Liver (tissue), 9 donors: ENCODE measurements around the gene MAPT. TPM values are rescaled to one million over a fixed set of nuclear protein-coding genes. Genes with fewer than 3 reads are reported as not detected.

ENCODE experiments used
- DNase-seq: peaks from one replicate; pipeline ENCODE4 v3.0.0-alpha.2; 2017; ENCODE audit warnings: low spot score
- H3K27ac ChIP-seq, 2 donors: one replicate each; pipeline ENCODE4 v1.7.0; 2013; ENCODE audit warnings: inconsistent platforms in 2 of 2, low read length in 2 of 2, control low read depth in 1 of 2, low read depth in 1 of 2, mild to moderate bottlenecking in 1 of 2
- H3K27me3 ChIP-seq, 4 donors: one replicate each; pipeline versions ENCODE4 v1.6.1 to v1.7.0; 2013; ENCODE audit warnings: low read length in 3 of 4, inconsistent platforms in 1 of 4, mild to moderate bottlenecking in 1 of 4, moderate library complexity in 1 of 4; ENCODE audit not compliant: control insufficient read depth in 4 of 4, insufficient read depth in 4 of 4
- H3K36me3 ChIP-seq, 4 donors: one replicate each; pipeline versions ENCODE4 v1.6.1 to v1.7.0; 2013; ENCODE audit warnings: low read length in 3 of 4, mild to moderate bottlenecking in 3 of 4, low read depth in 1 of 4, moderate library complexity in 1 of 4; ENCODE audit not compliant: control insufficient read depth in 4 of 4, insufficient read depth in 3 of 4
- H3K4me1 ChIP-seq, 4 donors: one replicate each; pipeline versions ENCODE4 v1.6.1 to v1.7.0; 2013; ENCODE audit warnings: low read length in 3 of 4, mild to moderate bottlenecking in 3 of 4, moderate library complexity in 1 of 4; ENCODE audit not compliant: control insufficient read depth in 4 of 4, insufficient read depth in 4 of 4
- H3K4me3 ChIP-seq, 3 donors: one replicate each; pipeline versions ENCODE4 v1.6.1 to v1.7.0; 2013; ENCODE audit warnings: low read length in 3 of 3, control low read depth in 1 of 3, low read depth in 1 of 3, mild to moderate bottlenecking in 1 of 3
- H3K9ac ChIP-seq, 2 donors: one replicate each; pipeline ENCODE4 v1.7.0; 2013; ENCODE audit warnings: low read length in 2 of 2, mild to moderate bottlenecking in 2 of 2, moderate library complexity in 2 of 2, control low read depth in 1 of 2, low read depth in 1 of 2
- H3K9me3 ChIP-seq, 4 donors: one replicate each; pipeline versions ENCODE4 v1.6.1 to v1.7.0; 2013; ENCODE audit warnings: low read length in 3 of 4; ENCODE audit not compliant: control insufficient read depth in 4 of 4
- EGR1 ChIP-seq, 2 donors: IDR thresholded peaks; 2 replicates each; pipeline ENCODE4 v1.6.1; 2016 to 2018; ENCODE audit warnings: antibody characterized with exemption in 2 of 2, low read depth in 2 of 2
- FOXA1 ChIP-seq: IDR thresholded peaks from 2 replicates; pipeline ENCODE4 v1.6.1; 2016; ENCODE audit warnings: antibody characterized with exemption
- FOXA2 ChIP-seq: IDR thresholded peaks from 2 replicates; pipeline ENCODE4 v1.6.1; 2016; ENCODE audit warnings: antibody characterized with exemption
- GABPA ChIP-seq, 2 donors: IDR thresholded peaks in 1 of 2; conservative IDR thresholded peaks in 1 of 2; 2 replicates each; pipeline ENCODE4 v1.6.1; 2016; ENCODE audit warnings: antibody characterized with exemption in 2 of 2, mild to moderate bottlenecking in 1 of 2, moderate library complexity in 1 of 2
- HNF4A ChIP-seq, 2 donors: conservative IDR thresholded peaks; 2 replicates each; pipeline ENCODE4 v1.6.1; 2016; ENCODE audit warnings: antibody characterized with exemption in 2 of 2, mild to moderate bottlenecking in 2 of 2
- HNF4G ChIP-seq: IDR thresholded peaks from 2 replicates; pipeline ENCODE4 v1.6.1; 2016; ENCODE audit warnings: antibody characterized with exemption
- JUND ChIP-seq, 2 donors: IDR thresholded peaks; 2 replicates each; pipeline ENCODE4 v1.6.1; 2016; ENCODE audit warnings: antibody characterized with exemption in 2 of 2
- NR2F2 ChIP-seq: IDR thresholded peaks from 2 replicates; pipeline ENCODE4 v1.6.1; 2016; ENCODE audit warnings: antibody characterized with exemption
- RAD21 ChIP-seq, 2 donors: IDR thresholded peaks; 2 replicates each; pipeline ENCODE4 v1.6.1; 2016; ENCODE audit warnings: antibody characterized with exemption in 2 of 2, mild to moderate bottlenecking in 2 of 2
- RXRA ChIP-seq, 2 donors: IDR thresholded peaks; 2 replicates each; pipeline ENCODE4 v1.6.1; 2017 to 2018; ENCODE audit warnings: antibody characterized with exemption in 2 of 2, mild to moderate bottlenecking in 1 of 2
- SP1 ChIP-seq: IDR thresholded peaks from 2 replicates; pipeline ENCODE4 v1.6.1; 2018; ENCODE audit warnings: antibody characterized with exemption, mild to moderate bottlenecking
- TAF1 ChIP-seq: conservative IDR thresholded peaks from 2 replicates; pipeline ENCODE4 v1.6.1; 2016; ENCODE audit warnings: antibody characterized with exemption, mild to moderate bottlenecking
- YY1 ChIP-seq: IDR thresholded peaks from 2 replicates; pipeline ENCODE4 v1.6.1; 2016; ENCODE audit warnings: antibody characterized with exemption, mild to moderate bottlenecking
- WGBS: extraction: QIAGEN DNeasy Blood & Tissue Kit; methylation state at CpG from one replicate; pipeline ENCODE4 v1.1.7; 2013; 5-methylcytosine and 5-hydroxymethylcytosine counted together
- polyA plus RNA-seq, 2 donors: library from polyadenylated mRNA; stranded (reverse) in 1 of 2; unstranded in 1 of 2; fragments of 200-250 nt in 1 of 2; fragments of >200 nt in 1 of 2; fragmentation: Nextera tagmentation in 1 of 2; extraction: Ambion mirVana in 1 of 2; gene quantifications; one replicate each; pipeline versions ENCODE4 v1.2.1 to v1.2.3, GENCODE V29; 2013 to 2015
- total RNA-seq, 2 donors: library from RNA; depleted of rRNA; stranded (reverse); fragments of >200 nt; gene quantifications; one replicate each; pipeline ENCODE4 v1.2.3, GENCODE V29; 2014
- TF ChIP-seq, protein P1 (sequence below): IDR thresholded peaks from 2 replicates; pipeline ENCODE4 v1.6.1; 2016; ENCODE audit warnings: antibody characterized with exemption
- TF ChIP-seq, protein P2 (sequence below): IDR thresholded peaks from 2 replicates; pipeline ENCODE4 v1.6.1; 2016; ENCODE audit warnings: antibody characterized with exemption, mild to moderate bottlenecking
- TF ChIP-seq, protein P3 (sequence below): IDR thresholded peaks from 2 replicates; pipeline ENCODE4 v1.6.1; 2016; ENCODE audit warnings: antibody characterized with exemption
- TF ChIP-seq, protein P4 (sequence below): fragments of 150-350 bp; IDR thresholded peaks from 2 replicates; pipeline ENCODE4 v1.5.1; 2017; ENCODE audit warnings: improper control_type of control experiment, low read depth, low read length; ENCODE audit not compliant: missing input control
- TF ChIP-seq, protein P5 (sequence below): IDR thresholded peaks from 2 replicates; pipeline ENCODE4 v1.6.1; 2016; ENCODE audit warnings: antibody characterized with exemption
- donor health status: healthy.
- donor health status: healthy.
- donor health status: healthy.
- donor health status: healthy.
- donor health status: healthy.

The MAPT gene
- total and polyA plus RNA-seq, 4 donors: 0.05 to 0.67 (median 0.27) TPM

DNA sequence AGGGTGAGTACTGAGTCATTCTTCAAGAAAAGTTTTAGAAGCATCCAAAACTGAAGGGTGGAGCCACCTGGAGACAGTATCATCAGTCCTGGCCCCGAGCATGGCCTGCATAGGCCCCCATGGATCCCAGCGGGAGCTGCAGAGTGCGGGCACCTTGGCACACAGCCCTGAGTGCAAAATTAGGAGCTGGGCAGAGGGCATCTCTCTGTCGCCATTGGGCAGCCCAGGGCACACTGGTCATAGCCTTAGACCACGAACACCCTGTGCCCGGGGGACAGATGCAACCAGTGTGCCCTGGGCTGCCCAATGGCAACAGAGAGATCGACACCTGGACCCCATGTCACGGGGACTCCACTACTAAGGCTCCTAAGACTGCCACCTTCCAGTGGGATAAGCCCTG lies 14.6 kb downstream of the MAPT start:
- H3K27ac ChIP-seq: no peak overlapping the region
- WGBS: 85% methylated on average over 8 of the region's 8 CpGs
- H3K4me1 ChIP-seq: peaks cover 0 to 24% (median 0%) of the 10 kb centered on the region in 4 donors
- peaks cover 0 to 16% (median 7%) of the 10 kb centered on the region in 4 donors for H3K36me3 ChIP-seq
- TF ChIP-seq HNF4A (conservative IDR thresholded peaks at IDR 0.05) (no peak), FOXA1 (no peak), RAD21 (IDR thresholded peaks at IDR 0.05) (no peak), EGR1 (IDR thresholded peaks at IDR 0.05; ENCODE audit: low read depth in 2 of 2) (no peak), HNF4G (no peak), TAF1 (no peak), JUND (IDR thresholded peaks at IDR 0.05) (no peak), SP1 (no peak), YY1 (no peak), NR2F2 (no peak), RXRA (IDR thresholded peaks at IDR 0.05) (no peak), GABPA (IDR thresholded peaks at IDR 0.05 in 1 of 2, conservative IDR thresholded peaks at IDR 0.05 in 1 of 2) (no peak), FOXA2 (no peak)
- TF ChIP-seq, protein P1, sequence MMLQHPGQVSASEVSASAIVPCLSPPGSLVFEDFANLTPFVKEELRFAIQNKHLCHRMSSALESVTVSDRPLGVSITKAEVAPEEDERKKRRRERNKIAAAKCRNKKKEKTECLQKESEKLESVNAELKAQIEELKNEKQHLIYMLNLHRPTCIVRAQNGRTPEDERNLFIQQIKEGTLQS: no peak
- TF ChIP-seq, protein P2, sequence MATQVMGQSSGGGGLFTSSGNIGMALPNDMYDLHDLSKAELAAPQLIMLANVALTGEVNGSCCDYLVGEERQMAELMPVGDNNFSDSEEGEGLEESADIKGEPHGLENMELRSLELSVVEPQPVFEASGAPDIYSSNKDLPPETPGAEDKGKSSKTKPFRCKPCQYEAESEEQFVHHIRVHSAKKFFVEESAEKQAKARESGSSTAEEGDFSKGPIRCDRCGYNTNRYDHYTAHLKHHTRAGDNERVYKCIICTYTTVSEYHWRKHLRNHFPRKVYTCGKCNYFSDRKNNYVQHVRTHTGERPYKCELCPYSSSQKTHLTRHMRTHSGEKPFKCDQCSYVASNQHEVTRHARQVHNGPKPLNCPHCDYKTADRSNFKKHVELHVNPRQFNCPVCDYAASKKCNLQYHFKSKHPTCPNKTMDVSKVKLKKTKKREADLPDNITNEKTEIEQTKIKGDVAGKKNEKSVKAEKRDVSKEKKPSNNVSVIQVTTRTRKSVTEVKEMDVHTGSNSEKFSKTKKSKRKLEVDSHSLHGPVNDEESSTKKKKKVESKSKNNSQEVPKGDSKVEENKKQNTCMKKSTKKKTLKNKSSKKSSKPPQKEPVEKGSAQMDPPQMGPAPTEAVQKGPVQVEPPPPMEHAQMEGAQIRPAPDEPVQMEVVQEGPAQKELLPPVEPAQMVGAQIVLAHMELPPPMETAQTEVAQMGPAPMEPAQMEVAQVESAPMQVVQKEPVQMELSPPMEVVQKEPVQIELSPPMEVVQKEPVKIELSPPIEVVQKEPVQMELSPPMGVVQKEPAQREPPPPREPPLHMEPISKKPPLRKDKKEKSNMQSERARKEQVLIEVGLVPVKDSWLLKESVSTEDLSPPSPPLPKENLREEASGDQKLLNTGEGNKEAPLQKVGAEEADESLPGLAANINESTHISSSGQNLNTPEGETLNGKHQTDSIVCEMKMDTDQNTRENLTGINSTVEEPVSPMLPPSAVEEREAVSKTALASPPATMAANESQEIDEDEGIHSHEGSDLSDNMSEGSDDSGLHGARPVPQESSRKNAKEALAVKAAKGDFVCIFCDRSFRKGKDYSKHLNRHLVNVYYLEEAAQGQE: no peak
- TF ChIP-seq, protein P3, sequence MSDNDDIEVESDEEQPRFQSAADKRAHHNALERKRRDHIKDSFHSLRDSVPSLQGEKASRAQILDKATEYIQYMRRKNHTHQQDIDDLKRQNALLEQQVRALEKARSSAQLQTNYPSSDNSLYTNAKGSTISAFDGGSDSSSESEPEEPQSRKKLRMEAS: no peak
- TF ChIP-seq, protein P4, sequence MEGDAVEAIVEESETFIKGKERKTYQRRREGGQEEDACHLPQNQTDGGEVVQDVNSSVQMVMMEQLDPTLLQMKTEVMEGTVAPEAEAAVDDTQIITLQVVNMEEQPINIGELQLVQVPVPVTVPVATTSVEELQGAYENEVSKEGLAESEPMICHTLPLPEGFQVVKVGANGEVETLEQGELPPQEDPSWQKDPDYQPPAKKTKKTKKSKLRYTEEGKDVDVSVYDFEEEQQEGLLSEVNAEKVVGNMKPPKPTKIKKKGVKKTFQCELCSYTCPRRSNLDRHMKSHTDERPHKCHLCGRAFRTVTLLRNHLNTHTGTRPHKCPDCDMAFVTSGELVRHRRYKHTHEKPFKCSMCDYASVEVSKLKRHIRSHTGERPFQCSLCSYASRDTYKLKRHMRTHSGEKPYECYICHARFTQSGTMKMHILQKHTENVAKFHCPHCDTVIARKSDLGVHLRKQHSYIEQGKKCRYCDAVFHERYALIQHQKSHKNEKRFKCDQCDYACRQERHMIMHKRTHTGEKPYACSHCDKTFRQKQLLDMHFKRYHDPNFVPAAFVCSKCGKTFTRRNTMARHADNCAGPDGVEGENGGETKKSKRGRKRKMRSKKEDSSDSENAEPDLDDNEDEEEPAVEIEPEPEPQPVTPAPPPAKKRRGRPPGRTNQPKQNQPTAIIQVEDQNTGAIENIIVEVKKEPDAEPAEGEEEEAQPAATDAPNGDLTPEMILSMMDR: no peak
- TF ChIP-seq, protein P5, sequence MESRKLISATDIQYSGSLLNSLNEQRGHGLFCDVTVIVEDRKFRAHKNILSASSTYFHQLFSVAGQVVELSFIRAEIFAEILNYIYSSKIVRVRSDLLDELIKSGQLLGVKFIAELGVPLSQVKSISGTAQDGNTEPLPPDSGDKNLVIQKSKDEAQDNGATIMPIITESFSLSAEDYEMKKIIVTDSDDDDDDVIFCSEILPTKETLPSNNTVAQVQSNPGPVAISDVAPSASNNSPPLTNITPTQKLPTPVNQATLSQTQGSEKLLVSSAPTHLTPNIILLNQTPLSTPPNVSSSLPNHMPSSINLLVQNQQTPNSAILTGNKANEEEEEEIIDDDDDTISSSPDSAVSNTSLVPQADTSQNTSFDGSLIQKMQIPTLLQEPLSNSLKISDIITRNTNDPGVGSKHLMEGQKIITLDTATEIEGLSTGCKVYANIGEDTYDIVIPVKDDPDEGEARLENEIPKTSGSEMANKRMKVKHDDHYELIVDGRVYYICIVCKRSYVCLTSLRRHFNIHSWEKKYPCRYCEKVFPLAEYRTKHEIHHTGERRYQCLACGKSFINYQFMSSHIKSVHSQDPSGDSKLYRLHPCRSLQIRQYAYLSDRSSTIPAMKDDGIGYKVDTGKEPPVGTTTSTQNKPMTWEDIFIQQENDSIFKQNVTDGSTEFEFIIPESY: no peak
- H3K9ac ChIP-seq: no peak overlapping the region
- peaks cover 0 to 2% (median 0%) of the 10 kb centered on the region in 4 donors for H3K9me3 ChIP-seq
- no peak for DNase-seq
- H3K4me3 ChIP-seq: no peak overlapping the region
- H3K27me3 ChIP-seq: no peaks in the 10 kb centered on the region
